HCT116 (cell line): ENCODE measurements around the gene GABBR2. TPM values are rescaled to one million over a fixed set of nuclear protein-coding genes. Genes with fewer than 3 reads are reported as not detected.

Experiments
- ATAC-seq: fragments of 200-7000 bp; cut with Tn5 transposase; 2 replicates; pipeline ENCODE4 v1.9.1; 2020; ENCODE audit warnings: mild to moderate bottlenecking, moderate library complexity
- BruUV-seq: library from RNA; stranded (reverse); fragments of 400-500 nt; replicated peaks from 2 replicates; lab custom pipeline; 2021; lab: Mats Ljungman, UMichigan
- CTCF ChIA-PET: fragments of 300-600 bp; sonication (Branson Sonifier 250); formaldehyde crosslinking; loops from one replicate; lab custom pipeline; 2021; ENCODE audit warnings: antibody characterized with exemption; lab: Charles Lee
- POLR2A ChIA-PET: fragments of 300-600, 350-600 bp; sonication (Branson Sonifier 250); formaldehyde crosslinking; loops from one replicate; lab custom pipeline; 2021; ENCODE audit warnings: antibody characterized with exemption; lab: Charles Lee
- RAD21 ChIA-PET, 2 experiments: fragments of 300-600 bp; sonication (Branson Sonifier 250); formaldehyde crosslinking; loops; one replicate each; lab custom pipeline; 2023; ENCODE audit warnings: low total read pairs in 2 of 2; ENCODE audit not compliant: uncharacterized antibody in 2 of 2, unreplicated experiment in 2 of 2, low non-redundant PET in 1 of 2; lab: Charles Lee
- DNase-seq: peaks from one replicate; pipeline ENCODE4 v3.0.0-alpha.2; 2010; ENCODE audit warnings: low read depth, low spot score
- H2AFZ ChIP-seq: fragments of 200-600 bp; shearing (Covaris generic), sonication (generic); 2 replicates; pipeline ENCODE4 v1.6.1; 2017; ENCODE audit warnings: low read depth, mixed run types, mixed read lengths, antibody characterized with exemption, low read length; ENCODE audit not compliant: poor library complexity, severe bottlenecking
- H3K27ac ChIP-seq: 2 replicates; pipeline ENCODE4 v1.5.1; 2012; ENCODE audit warnings: low read depth, low read length
- H3K27me3 ChIP-seq: fragments of 200-600 bp; sonication (generic); 2 replicates; pipeline ENCODE4 v1.6.1; 2016; ENCODE audit warnings: mixed run types, low read length, mixed read lengths; ENCODE audit not compliant: insufficient read depth
- H3K36me3 ChIP-seq, 2 experiments: fragments of 200-500 bp in 1 of 2; fragments of 200-600 bp in 1 of 2; sonication (Bioruptor generic) in 1 of 2; sonication (generic) in 1 of 2; 2 replicates each; pipeline versions ENCODE4 v1.5.1 to v1.6.1; 2014 to 2016; ENCODE audit warnings: low read length in 2 of 2, inconsistent platforms in 1 of 2, mixed read lengths in 1 of 2, mixed run types in 1 of 2; ENCODE audit not compliant: insufficient read depth in 2 of 2, control insufficient read depth in 1 of 2
- H3K4me1 ChIP-seq, 2 experiments: fragments of 200-600 bp in 1 of 2; sonication (generic) in 1 of 2; 2 replicates each; pipeline versions ENCODE4 v1.5.1 to v1.6.1; 2012 to 2017; ENCODE audit warnings: low read length in 2 of 2, inconsistent platforms in 1 of 2, mild to moderate bottlenecking in 1 of 2, mixed read lengths in 1 of 2, mixed run types in 1 of 2, moderate library complexity in 1 of 2; ENCODE audit not compliant: insufficient read depth in 2 of 2, control insufficient read depth in 1 of 2
- H3K4me2 ChIP-seq: fragments of 200-600 bp; sonication (generic); 2 replicates; pipeline ENCODE4 v1.6.1; 2017; ENCODE audit warnings: mixed run types, low read length, mixed read lengths
- H3K4me3 ChIP-seq, 2 experiments: fragments of 200-600 bp in 1 of 2; sonication (generic) in 1 of 2; replicated peaks in 1 of 2; 2 replicates each; pipeline ENCODE4 v1.5.1; 2011 to 2016; ENCODE audit warnings: low read length in 2 of 2, control low read depth in 1 of 2, low read depth in 1 of 2, mild to moderate bottlenecking in 1 of 2, mixed read lengths in 1 of 2, mixed run types in 1 of 2
- H3K79me2 ChIP-seq: fragments of 200-600 bp; sonication (generic); 2 replicates; pipeline ENCODE4 v1.6.1; 2017; ENCODE audit warnings: mild to moderate bottlenecking, mixed run types, low read length, moderate library complexity, mixed read lengths; ENCODE audit not compliant: insufficient read depth
- H3K9ac ChIP-seq: fragments of 200-600 bp; sonication (generic); 2 replicates; pipeline ENCODE4 v1.6.1; 2016; ENCODE audit warnings: low read length, mixed read lengths
- H3K9me2 ChIP-seq: fragments of 200-600 bp; sonication (generic), shearing (Covaris generic); 2 replicates; pipeline ENCODE4 v1.6.1; 2017; ENCODE audit warnings: mixed run types, mild to moderate bottlenecking, moderate library complexity; ENCODE audit not compliant: insufficient read depth
- H3K9me3 ChIP-seq, 2 experiments: fragments of 200-500 bp in 1 of 2; fragments of 200-600 bp in 1 of 2; sonication (Bioruptor generic) in 1 of 2; sonication (generic) in 1 of 2; 2 replicates each; pipeline ENCODE4 v1.6.1; 2014 to 2017; ENCODE audit warnings: low read length in 2 of 2, mixed read lengths in 2 of 2, inconsistent platforms in 1 of 2, low read depth in 1 of 2, mild to moderate bottlenecking in 1 of 2, mixed run types in 1 of 2, moderate library complexity in 1 of 2; ENCODE audit not compliant: control insufficient read depth in 1 of 2, insufficient read depth in 1 of 2
- H4K20me1 ChIP-seq: fragments of 200-600 bp; sonication (generic), shearing (Covaris generic); 2 replicates; pipeline ENCODE4 v1.6.1; 2017; ENCODE audit warnings: mixed run types, mild to moderate bottlenecking, moderate library complexity; ENCODE audit not compliant: insufficient read depth
- ATF3 ChIP-seq: IDR thresholded peaks from 2 replicates; pipeline ENCODE4 v1.6.1; 2012
- CBX3 ChIP-seq: IDR thresholded peaks from 2 replicates; pipeline ENCODE4 v1.6.1; 2012; ENCODE audit warnings: low read depth
- CEBPB ChIP-seq: IDR thresholded peaks from 2 replicates; pipeline ENCODE4 v1.6.1; 2012; ENCODE audit warnings: low read depth
- CTCF ChIP-seq, 3 experiments: fragments of 200-600 bp in 1 of 3; sonication (generic) in 1 of 3; IDR thresholded peaks in 2 of 3; conservative IDR thresholded peaks in 1 of 3; 2 replicates each; pipeline ENCODE4 v1.5.1; 2012 to 2017; ENCODE audit warnings: low read depth in 2 of 3, low read length in 2 of 3, antibody characterized with exemption in 1 of 3, borderline replicate concordance in 1 of 3, control low read depth in 1 of 3, mild to moderate bottlenecking in 1 of 3, mixed read lengths in 1 of 3, mixed run types in 1 of 3, moderate library complexity in 1 of 3; ENCODE audit not compliant: insufficient read depth in 1 of 3
- EZH2 ChIP-seq: fragments of 200-600 bp; sonication (generic); IDR thresholded peaks from 2 replicates; pipeline ENCODE4 v1.6.1; 2017; ENCODE audit warnings: antibody characterized with exemption, mixed run types
- MAX ChIP-seq: IDR thresholded peaks from 2 replicates; pipeline ENCODE4 v1.6.1; 2012
- RAD21 ChIP-seq: IDR thresholded peaks from 2 replicates; pipeline ENCODE4 v1.6.1; 2012; ENCODE audit warnings: low read depth, mild to moderate bottlenecking
- SIN3A ChIP-seq: IDR thresholded peaks from 2 replicates; pipeline ENCODE4 v1.6.1; 2012; ENCODE audit warnings: low read depth
- SRF ChIP-seq: IDR thresholded peaks from 2 replicates; pipeline ENCODE4 v1.6.1; 2012; ENCODE audit warnings: low read depth
- ZNF274 ChIP-seq: fragments of 200-500 bp; sonication (Bioruptor generic); IDR thresholded peaks from 2 replicates; pipeline ENCODE4 v1.6.1; 2014; ENCODE audit warnings: mild to moderate bottlenecking, low read depth, low read length, inconsistent platforms
- intact Hi-C: fragments of 100-400 bp; cut with micrococcal nuclease; formaldehyde crosslinking; loops from 2 replicates; pipeline ENCODE4 v1.10.0; 2022
- total RNA-seq: library from RNA; stranded (reverse); gene quantifications from one replicate; pipeline ENCODE4 v1.2.1, GENCODE V29; 2021; ENCODE audit not compliant: unreplicated experiment

The GABBR2 gene
- total RNA-seq, 1 experiment from 2014 or later, result 0.15 TPM

- no peaks in the 10 kb centered on the region for H4K20me1 ChIP-seq
- CTCF ChIA-PET, result no interaction called here
- peaks cover 11 to 16% of the 10 kb centered on the region in 2 experiments; a peak in 3 of 4 replicates for H3K9me3 ChIP-seq
- TF ChIP-seq ATF3 (no peak), EZH2 (no peak), MAX (no peak), CEBPB (no peak), ZNF274 (no peak), SRF (no peak), SIN3A (no peak)
- TF ChIP-seq, all 23 proteins: peak for 0
- DNase-seq, result no peak
- Histone ChIP-seq H3K4me3 (no peak overlapping the region), H3K4me2 (no peak overlapping the region), H3K9ac (no peak overlapping the region), H2AFZ (no peak overlapping the region), H3K9me2 (no peaks in the 10 kb centered on the region), H3K27ac (no peak overlapping the region), H3K27me3 (no peaks in the 10 kb centered on the region), H3K36me3 (no peaks in the 10 kb centered on the region), H3K4me1 (no peaks in the 10 kb centered on the region), H3K79me2 (no peaks in the 10 kb centered on the region)
- ChIA-PET RAD21 (no interaction called here), POLR2A (no interaction called here)
- intact Hi-C loops, result no loop called here
- no peak for ATAC-seq
- BruUV-seq, result no TSS peak
Observed at GRCh38 chr9:98365781-98366180, 343.0 kb downstream of the GABBR2 start.

- ATAC-seq (no peak), DNase-seq (peak; percentile 41)
- no peak overlapping the region for H3K27ac ChIP-seq
- H3K36me3 ChIP-seq, result no peaks in the 10 kb centered on the region
- H3K79me2 ChIP-seq, result no peaks in the 10 kb centered on the region
- H4K20me1 ChIP-seq, result no peaks in the 10 kb centered on the region
- H3K9me2 ChIP-seq, result no peaks in the 10 kb centered on the region
- peak; percentile 10 to 81 (median 59); a peak in 4 of 6 replicates for TF ChIP-seq CTCF (IDR thresholded peaks at IDR 0.05 in 2 of 3, conservative IDR thresholded peaks at IDR 0.05 in 1 of 3; ENCODE audit: borderline replicate concordance in 1 of 3, insufficient read depth in 1 of 3, low read depth in 2 of 3, low read length in 2 of 3)
- peak; percentile 77; the same call in 1 of the 2 replicates for TF ChIP-seq CBX3
- no peak for TF ChIP-seq RAD21
- POLR2A ChIA-PET, result no interaction called here
- RAD21 ChIA-PET, result no interaction called here
- intact Hi-C loops, result no loop called here
- no peak overlapping the region for H3K9ac ChIP-seq
- H3K4me3 ChIP-seq, result no peak overlapping the region
- CTCF ChIA-PET, result no interaction called here
- no peaks in the 10 kb centered on the region for H3K4me1 ChIP-seq
- H2AFZ ChIP-seq, result no peak overlapping the region
- H3K9me3 ChIP-seq, result peaks cover 11 to 16% of the 10 kb centered on the region in 2 experiments; a peak in 3 of 4 replicates
- no peaks in the 10 kb centered on the region for H3K27me3 ChIP-seq
- no peak overlapping the region for H3K4me2 ChIP-seq
- BruUV-seq, result no TSS peak
Observed at GRCh38 chr9:98365227-98365669, 343.5 kb downstream of the GABBR2 start.
